ENCODE data around the gene GRM2.
"Not testable (repeated sequence)": the region's sequence is repeated elsewhere in the genome, so short reads cannot be mapped to it uniquely, and the experiment has no call there.

GRM2 gene

DNA sequence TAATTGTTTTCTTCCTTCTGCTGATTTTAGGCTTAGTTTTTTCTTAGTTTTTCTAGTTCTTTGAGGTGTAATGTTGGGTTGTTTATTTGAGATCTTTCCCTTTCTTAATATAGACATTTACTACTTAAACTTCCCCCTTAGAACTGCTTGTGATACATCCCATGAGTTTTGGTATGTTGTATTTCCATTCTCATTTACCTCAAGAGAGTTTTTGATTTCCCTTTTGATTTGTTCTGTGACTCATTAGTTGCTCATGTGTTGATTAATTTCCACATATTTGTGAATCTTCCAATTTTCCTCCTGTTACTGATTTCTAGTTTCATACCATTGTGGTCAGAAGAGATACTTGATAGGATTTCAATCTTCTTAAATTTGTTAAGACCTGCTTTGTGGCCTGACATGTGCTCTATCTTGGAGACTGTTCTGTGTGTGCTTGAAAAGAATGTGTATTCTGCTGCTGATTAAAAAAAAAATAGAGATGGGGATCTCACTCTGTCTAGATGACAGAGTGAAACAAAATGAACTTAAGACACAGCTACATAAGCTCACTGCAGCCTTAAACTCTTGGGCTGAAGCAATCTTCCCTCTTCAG is 22.3 kb downstream of the GRM2 start:
- no peak for DNase-seq

DNA sequence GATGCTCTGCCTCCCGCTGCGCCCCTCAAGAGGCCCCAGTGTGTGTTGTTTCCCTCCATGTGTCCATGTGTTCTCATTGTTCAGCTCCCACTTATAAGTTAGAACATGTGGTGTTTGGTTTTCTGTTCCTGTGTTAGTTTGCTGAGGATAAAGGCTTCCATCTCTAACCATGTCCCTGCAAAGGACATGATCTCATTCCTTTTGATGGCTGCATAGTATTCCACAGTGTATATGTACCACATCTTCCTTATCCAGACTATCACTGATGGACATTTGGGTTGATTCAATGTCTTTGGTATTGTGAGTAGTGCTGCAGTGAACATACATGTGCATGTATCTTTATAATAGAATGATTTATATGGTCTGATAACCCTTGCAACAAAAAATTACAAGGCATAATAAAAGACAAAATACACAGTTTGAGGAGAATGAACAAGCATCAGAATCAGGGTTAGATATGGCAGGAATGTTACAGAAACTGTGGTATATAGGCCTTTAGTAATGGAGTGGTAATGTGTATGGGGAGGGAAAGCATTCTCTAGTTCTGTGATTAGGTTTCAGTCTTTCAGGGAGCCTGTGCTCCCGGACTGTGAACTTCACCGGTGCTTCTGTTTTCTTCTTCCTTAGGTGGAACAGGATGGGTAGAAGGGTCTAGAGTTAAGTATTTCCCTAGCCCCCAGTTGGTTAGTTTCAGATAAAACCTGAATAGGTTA is 27.1 kb downstream of the GRM2 start:
- DNase-seq = no peak

DNA sequence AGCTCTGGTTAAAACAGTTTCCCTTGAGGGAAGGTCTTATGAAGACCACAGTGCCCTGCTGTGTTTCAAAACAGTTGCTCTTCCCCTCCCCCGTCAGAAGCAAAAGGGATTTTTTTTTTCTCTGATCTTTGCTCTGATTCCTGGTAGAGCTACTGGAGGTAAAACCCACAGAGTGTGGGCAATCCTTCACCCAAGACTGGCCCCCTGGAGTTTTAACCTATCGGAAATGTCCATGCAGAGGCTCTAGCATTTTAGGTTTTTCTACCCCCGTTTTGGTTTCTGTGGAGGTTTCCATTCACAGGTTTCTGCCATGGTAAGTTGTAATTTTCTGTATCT is 27.7 kb downstream of the GRM2 start:
- DNase-seq = no peak

DNA sequence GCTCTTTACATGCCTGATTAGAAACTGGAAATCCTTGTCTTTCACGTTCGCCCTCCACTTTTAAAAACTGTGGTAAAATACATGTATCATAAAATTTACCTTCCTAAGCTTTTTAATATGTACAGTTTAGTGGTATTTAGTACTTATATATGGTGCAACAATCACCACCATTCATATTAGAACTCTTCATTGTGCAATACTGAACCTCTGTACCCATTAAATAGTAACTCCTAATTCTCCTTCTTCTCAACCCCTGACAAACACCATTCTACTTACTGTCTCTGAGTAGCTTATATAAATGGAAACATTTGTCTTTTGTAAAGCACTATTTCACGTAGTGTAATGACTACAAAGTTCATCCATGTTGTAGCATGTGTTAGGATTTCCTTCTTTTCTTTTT is 28.2 kb downstream of the GRM2 start:
- DNase-seq = no peak

DNA sequence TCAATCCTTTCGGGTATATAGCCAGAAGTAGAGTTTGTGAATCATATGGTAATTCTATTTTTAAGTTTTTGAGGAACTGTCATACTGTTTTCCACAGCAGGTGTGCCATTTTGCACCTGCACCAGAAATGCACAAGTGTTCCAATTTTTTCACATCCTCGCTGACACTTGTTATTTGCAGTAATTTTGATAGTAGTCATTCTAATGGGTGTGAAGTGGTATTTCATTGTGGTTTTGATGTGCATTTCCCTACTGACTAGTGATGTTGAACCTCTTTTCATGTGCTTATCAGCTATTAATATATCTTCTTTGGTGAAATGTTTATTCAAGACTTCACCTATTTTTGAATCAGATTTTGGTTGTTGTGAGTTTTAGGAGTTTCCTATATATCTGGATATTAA is 29.1 kb downstream of the GRM2 start:
- DNase-seq = no peak

DNA sequence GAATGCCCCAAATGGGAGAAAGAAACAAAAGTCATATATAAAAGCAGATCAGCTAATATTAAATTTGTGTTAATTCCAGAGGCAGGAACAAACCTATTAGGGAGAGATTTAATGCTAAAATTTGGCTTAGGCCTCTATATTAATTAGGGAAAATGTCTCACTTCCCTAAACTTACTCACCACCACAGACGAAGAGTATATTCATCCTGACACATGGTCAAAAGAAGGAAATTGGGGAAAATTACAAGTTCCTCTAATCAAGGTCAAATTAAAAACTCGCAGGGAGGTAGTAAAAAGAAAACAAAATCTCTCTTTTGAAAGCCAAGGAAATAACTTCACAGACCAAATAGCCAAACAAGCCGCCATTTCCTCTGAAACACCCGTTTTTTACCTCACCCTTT is 32.2 kb downstream of the GRM2 start:
- DNase-seq = no peak

GRCh38 chr3:51742320-51742719 is 35.5 kb downstream of the GRM2 start:
- not testable (repeated sequence) for DNase-seq

DNA sequence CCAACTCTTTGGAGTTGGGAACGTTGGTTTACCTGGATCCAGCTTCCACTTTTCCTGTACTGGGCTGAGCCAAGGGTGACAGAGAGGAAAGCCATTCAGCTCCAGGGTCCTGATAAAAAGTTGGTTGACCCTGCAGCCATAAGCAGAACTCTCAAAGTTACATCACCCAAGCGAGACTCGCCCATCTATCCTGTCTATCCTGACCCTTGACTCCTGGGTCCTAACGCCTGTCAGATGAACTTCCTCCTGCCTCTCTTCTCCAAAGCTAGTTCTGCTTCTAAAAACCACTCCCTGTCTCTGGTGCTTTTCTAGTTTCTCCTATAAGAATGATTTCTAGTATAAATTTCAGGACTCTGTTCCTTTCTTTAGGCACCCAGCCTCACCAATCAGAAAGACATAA is 36.1 kb downstream of the GRM2 start:
- DNase-seq = not testable (repeated sequence)

DNA sequence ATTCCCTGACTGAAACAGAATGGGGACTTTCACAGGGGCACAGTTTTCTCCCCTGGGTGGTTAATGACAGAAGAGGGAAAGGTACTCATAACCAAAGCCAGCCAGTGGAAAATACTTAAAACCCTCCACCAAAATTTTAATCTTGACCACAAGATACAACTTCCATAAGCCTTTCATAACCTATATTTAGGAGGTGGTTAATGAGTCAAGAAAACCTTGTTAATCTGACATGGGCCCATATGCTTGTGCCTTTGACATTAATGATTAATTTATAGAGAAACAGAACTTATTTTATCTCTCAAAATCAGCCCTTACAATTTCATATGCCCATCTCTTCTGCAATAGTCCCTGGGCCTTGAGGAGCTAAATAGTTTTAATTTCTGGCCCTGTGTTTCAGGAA is 41.0 kb downstream of the GRM2 start:
- DNase-seq = no peak

- no peak for DNase-seq
Measured at GRCh38 chr3:51748327-51748726, 41.5 kb downstream of the GRM2 start.

DNA sequence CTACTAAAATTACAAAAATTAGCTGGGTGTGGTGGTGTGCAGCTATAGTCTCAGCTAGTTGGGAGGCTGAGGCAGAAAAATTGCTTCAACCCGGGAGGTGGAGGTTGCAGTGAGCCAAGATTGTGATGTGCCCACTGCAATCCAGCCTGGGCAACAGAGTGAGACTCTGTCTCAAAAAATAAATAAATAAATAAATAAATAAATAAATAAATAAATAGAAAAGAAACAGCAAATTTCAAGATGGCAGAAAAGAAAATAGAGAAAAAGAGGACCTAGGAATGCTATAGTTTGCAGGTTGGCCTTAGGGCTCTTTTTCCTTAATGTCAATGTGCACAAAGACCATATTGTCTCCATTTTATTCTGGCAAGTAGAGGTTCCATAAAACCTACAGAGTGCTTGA is 44.0 kb downstream of the GRM2 start:
- DNase-seq = no peak

- no peak for DNase-seq
Measured at GRCh38 chr3:51751287-51751686, 44.4 kb downstream of the GRM2 start.

GRCh38 chr3:51753763-51754750 is 47.2 kb downstream of the GRM2 start:
- DNase-seq = not testable (repeated sequence)

- no peak for DNase-seq
Measured at GRCh38 chr3:51759203-51759602, 52.3 kb downstream of the GRM2 start.
